GM23338 (cell line): ENCODE measurements around the gene PBOV1. TPM values are rescaled to one million over a fixed set of nuclear protein-coding genes. Genes with fewer than 3 reads are reported as not detected.

Source experiments
- ATAC-seq: fragments of 200-7000 bp; cut with Tn5 transposase; 3 replicates; pipeline ENCODE4 v1.9.1; 2020
- DNase-seq: peaks from one replicate; pipeline ENCODE4 v3.0.0-alpha.2; 2015; ENCODE audit warnings: low spot score
- H2AFZ ChIP-seq: fragments of 200-600 bp; sonication (generic); 2 replicates; pipeline ENCODE4 v1.8.0; 2016; ENCODE audit warnings: antibody characterized with exemption, mild to moderate bottlenecking, moderate library complexity
- H3F3A ChIP-seq: fragments of 200-600 bp; sonication (generic); replicated peaks from 2 replicates; pipeline ENCODE4 v1.8.0; 2017; ENCODE audit warnings: antibody characterized with exemption, mixed run types, low read depth
- H3K27ac ChIP-seq: fragments of 200-600 bp; sonication (generic); 2 replicates; pipeline ENCODE4 v1.6.1; 2016; ENCODE audit warnings: low read depth
- H3K27me3 ChIP-seq: fragments of 200-600 bp; sonication (generic); 2 replicates; pipeline ENCODE4 v1.8.0; 2016; ENCODE audit warnings: mild to moderate bottlenecking, mixed run types, moderate library complexity; ENCODE audit not compliant: insufficient read depth
- H3K36me3 ChIP-seq: fragments of 200-600 bp; sonication (generic); 2 replicates; pipeline ENCODE4 v1.8.0; 2016; ENCODE audit warnings: mild to moderate bottlenecking; ENCODE audit not compliant: insufficient read depth
- H3K4me1 ChIP-seq: fragments of 200-600 bp; sonication (generic); 2 replicates; pipeline ENCODE4 v1.8.0; 2016; ENCODE audit warnings: mild to moderate bottlenecking, moderate library complexity; ENCODE audit not compliant: insufficient read depth
- H3K4me2 ChIP-seq: fragments of 200-600 bp; sonication (generic); 2 replicates; pipeline ENCODE4 v1.7.1; 2017; ENCODE audit warnings: mixed run types
- H3K4me3 ChIP-seq: fragments of 200-600 bp; sonication (generic); 2 replicates; pipeline ENCODE4 v1.6.1; 2016; ENCODE audit warnings: mixed run types
- H3K79me2 ChIP-seq: fragments of 200-600 bp; sonication (generic); replicated peaks from 2 replicates; pipeline ENCODE4 v1.8.0; 2017; ENCODE audit warnings: mild to moderate bottlenecking; ENCODE audit not compliant: insufficient read depth
- H3K9me2 ChIP-seq: fragments of 200-600 bp; sonication (generic); 2 replicates; pipeline ENCODE4 v1.8.0; 2017; ENCODE audit not compliant: insufficient read depth
- H4K20me1 ChIP-seq: fragments of 200-600 bp; sonication (generic); replicated peaks from 2 replicates; pipeline ENCODE4 v1.8.0; 2017; ENCODE audit warnings: mild to moderate bottlenecking; ENCODE audit not compliant: insufficient read depth
- H3K27ac Mint-ChIP-seq: 2 replicates; pipeline ENCODE4 v1.8.0; 2020; ENCODE audit warnings: inconsistent platforms, mild to moderate bottlenecking, moderate library complexity, mixed read lengths
- H3K27me3 Mint-ChIP-seq: 3 replicates; pipeline ENCODE4 v1.8.0; 2022; ENCODE audit warnings: low read depth, mild to moderate bottlenecking, moderate library complexity, mixed read lengths, inconsistent platforms; ENCODE audit not compliant: insufficient read depth, poor library complexity
- H3K36me3 Mint-ChIP-seq: 3 replicates; pipeline ENCODE4 v1.8.0; 2021; ENCODE audit warnings: low read depth, mild to moderate bottlenecking, inconsistent platforms, moderate library complexity, mixed read lengths
- H3K4me1 Mint-ChIP-seq: 3 replicates; pipeline ENCODE4 v1.8.0; 2020; ENCODE audit warnings: mild to moderate bottlenecking, inconsistent platforms, mixed read lengths
- H3K4me3 Mint-ChIP-seq: 3 replicates; pipeline ENCODE4 v1.8.0; 2021; ENCODE audit warnings: moderate library complexity, mild to moderate bottlenecking, inconsistent platforms, mixed read lengths
- H3K9me3 Mint-ChIP-seq: 3 replicates; pipeline ENCODE4 v1.8.0; 2020; ENCODE audit warnings: moderate library complexity, mild to moderate bottlenecking, inconsistent platforms, mixed read lengths
- CREB1 ChIP-seq: fragments of 250-450 bp; sonication (Bioruptor Pico); IDR thresholded peaks from 2 replicates; pipeline ENCODE4 v1.5.0; 2020; ENCODE audit warnings: low read depth, mild to moderate bottlenecking, moderate library complexity
- CTCF ChIP-seq, 2 experiments: fragments of 200-600 bp in 1 of 2; sonication (generic) in 1 of 2; conservative IDR thresholded peaks; 2 replicates each; pipeline versions ENCODE4 v1.5.1 to v1.6.1; 2016 to 2017; ENCODE audit warnings: antibody characterized with exemption in 2 of 2, low read depth in 2 of 2, mild to moderate bottlenecking in 2 of 2, moderate library complexity in 1 of 2
- ETS1 ChIP-seq: IDR thresholded peaks from 2 replicates; pipeline ENCODE4 v1.6.1; 2016; ENCODE audit warnings: antibody characterized with exemption
- EZH2 ChIP-seq: fragments of 200-600 bp; sonication (generic); IDR thresholded peaks from one replicate; pipeline ENCODE4 v1.8.0; 2017; ENCODE audit warnings: antibody characterized with exemption, mild to moderate bottlenecking, low read depth; ENCODE audit not compliant: unreplicated experiment
- EZH2phosphoT487 ChIP-seq: fragments of 200-600 bp; sonication (generic); IDR thresholded peaks from one replicate; pipeline ENCODE4 v1.8.1; 2018; ENCODE audit warnings: antibody characterized with exemption; ENCODE audit not compliant: unreplicated experiment
- JUNB ChIP-seq: IDR thresholded peaks from one replicate; pipeline ENCODE4 v1.6.1; 2016; ENCODE audit warnings: antibody characterized with exemption; ENCODE audit not compliant: unreplicated experiment
- NANOG ChIP-seq: IDR thresholded peaks from 2 replicates; pipeline ENCODE4 v1.6.1; 2016; ENCODE audit warnings: antibody characterized with exemption, borderline replicate concordance
- POLR2AphosphoS5 ChIP-seq: IDR thresholded peaks from 2 replicates; pipeline ENCODE4 v1.6.1; 2016; ENCODE audit warnings: antibody characterized with exemption, low read depth
- REST ChIP-seq: IDR thresholded peaks from one replicate; pipeline ENCODE4 v1.6.1; 2018; ENCODE audit warnings: antibody characterized with exemption; ENCODE audit not compliant: unreplicated experiment
- STAT1 ChIP-seq: IDR thresholded peaks from one replicate; pipeline ENCODE4 v1.6.1; 2016; ENCODE audit warnings: antibody characterized with exemption; ENCODE audit not compliant: unreplicated experiment
- ZNF114 ChIP-seq: fragments of 250-450 bp; sonication (Bioruptor Pico); IDR thresholded peaks from 2 replicates; pipeline ENCODE4 v1.5.0; 2020; ENCODE audit warnings: mild to moderate bottlenecking, moderate library complexity
- ZNF331 ChIP-seq: fragments of 250-450 bp; sonication (Bioruptor Pico); IDR thresholded peaks from 2 replicates; pipeline ENCODE4 v1.5.0; 2020; ENCODE audit warnings: low read depth, mild to moderate bottlenecking, moderate library complexity
- ZNF462 ChIP-seq: fragments of 250-450 bp; sonication (Bioruptor Pico); IDR thresholded peaks from 2 replicates; pipeline ENCODE4 v1.5.0; 2020; ENCODE audit warnings: mild to moderate bottlenecking, moderate library complexity
- polyA plus RNA-seq: library from polyadenylated mRNA; unstranded; fragments of >200 nt; fragmentation: Nextera tagmentation; extraction: Ambion mirVana; gene quantifications from 2 replicates; pipeline ENCODE4 v1.2.1, GENCODE V29; 2016
- total RNA-seq: library from RNA; depleted of rRNA; stranded (reverse); fragments of >200 nt; shearing (Covaris generic); gene quantifications from 2 replicates; pipeline ENCODE4 v1.2.3, GENCODE V29; 2014

Gene PBOV1
- total and polyA plus RNA-seq, 2 experiments from 2014 or later: not detected

GRCh38 chr6:138248878-138249277 is 30.6 kb upstream of the PBOV1 start (continued):
- no peak for TF ChIP-seq CREB1 (CRISPR knock-in tag)

- no peak overlapping the region for H3K27ac Mint-ChIP-seq
- Histone ChIP-seq H3K27me3 (no peaks in the 10 kb centered on the region), H3F3A (no peaks in the 10 kb centered on the region), H2AFZ (no peak overlapping the region), H3K4me2 (no peak overlapping the region), H3K9me2 (no peaks in the 10 kb centered on the region), H3K36me3 (no peaks in the 10 kb centered on the region), H3K4me3 (no peak overlapping the region), H4K20me1 (no peaks in the 10 kb centered on the region; the same call in 1 of the 2 replicates), H3K27ac (no peak overlapping the region), H3K79me2 (no peaks in the 10 kb centered on the region), H3K4me1 (no peaks in the 10 kb centered on the region)
- ATAC-seq (no peak), DNase-seq (no peak)
- TF ChIP-seq EZH2 (no peak), JUNB (no peak), STAT1 (no peak), ETS1 (no peak), POLR2AphosphoS5 (no peak), EZH2phosphoT487 (no peak), CREB1 (CRISPR knock-in tag) (no peak), CTCF (conservative IDR thresholded peaks at IDR 0.05; ENCODE audit: low read depth in 2 of 2) (no peak), ZNF331 (CRISPR knock-in tag) (no peak), ZNF462 (CRISPR knock-in tag) (no peak), ZNF114 (CRISPR knock-in tag) (no peak), REST (no peak), NANOG (no peak)
- no peaks in the 10 kb centered on the region for H3K9me3 Mint-ChIP-seq
- no peaks in the 10 kb centered on the region for H3K27me3 Mint-ChIP-seq
- no peaks in the 10 kb centered on the region for H3K4me1 Mint-ChIP-seq
- no peak overlapping the region for H3K4me3 Mint-ChIP-seq
- H3K36me3 Mint-ChIP-seq: 0 out of 3 replicates have a peak, but pooled peaks cover 2% of the 10 kb centered on the region
Observed at GRCh38 chr6:138248011-138248410, 29.7 kb upstream of the PBOV1 start.
